Myocyte (in vitro differentiated cells): ENCODE measurements around the gene ACOT8. TPM values are rescaled to one million over a fixed set of nuclear protein-coding genes. Genes with fewer than 3 reads are reported as not detected.
"Not testable (repeated sequence)": the region's sequence is repeated elsewhere in the genome, so short reads cannot be mapped to it uniquely, and the experiment has no call there.

Experiments used
- DNase-seq: peaks from one replicate; pipeline ENCODE4 v3.0.0-alpha.2; 2012; ENCODE audit warnings: low read depth
- total RNA-seq: library from RNA; depleted of rRNA; stranded (reverse); fragments of >200 nt; gene quantifications from 2 replicates; pipeline ENCODE4 v1.2.3, GENCODE V29; 2014

The ACOT8 gene
- total RNA-seq, 1 donor from 2014 or later: 47.2 TPM

- not testable (repeated sequence) for DNase-seq
These were observed 59.2 kb downstream of the ACOT8 start for GRCh38 chr20:45797955-45798354.

GRCh38 chr20:45797510-45797909, 59.7 kb downstream of the ACOT8 start:
- DNase-seq: not testable (repeated sequence)

- peak; percentile 93 for DNase-seq
These were observed 60.7 kb downstream of the ACOT8 start for GRCh38 chr20:45796337-45797065.

GRCh38 chr20:45792317-45793118, 64.7 kb downstream of the ACOT8 start:
- DNase-seq: no peak

Other genes starting within 250 kb of the ACOT8 start
- gene WFDC10A, start 227.7 kb downstream of the ACOT8 start, total RNA-seq: not detected in 2 replicates
- gene WFDC9, start 226.1 kb downstream of the ACOT8 start, total RNA-seq: not detected in 2 replicates
- not detected in 2 replicates for gene WFDC11, start 187.2 kb downstream of the ACOT8 start, total RNA-seq
- gene WFDC13, start 155.4 kb downstream of the ACOT8 start, total RNA-seq: not detected in 2 replicates
- not detected in 2 replicates for gene WFDC10B, start 152.4 kb downstream of the ACOT8 start, total RNA-seq
- not detected in 2 replicates for gene SPINT4, start 135.0 kb downstream of the ACOT8 start, total RNA-seq
- 0.24 and 1.8 TPM in 2 replicates for gene WFDC3, start 65.5 kb downstream of the ACOT8 start, total RNA-seq
- gene DNTTIP1, start 65.4 kb downstream of the ACOT8 start, total RNA-seq: 27.1 and 31.6 TPM in 2 replicates
- gene UBE2C, start 44.7 kb downstream of the ACOT8 start, total RNA-seq: 1.8 and 2.4 TPM in 2 replicates
- 678 and 849 TPM in 2 replicates for gene TNNC2, start 30.1 kb downstream of the ACOT8 start, total RNA-seq
- gene SNX21, start 23.6 kb downstream of the ACOT8 start, total RNA-seq: 131 and 161 TPM in 2 replicates
- 4.5 and 4.7 TPM in 2 replicates for gene ZSWIM3, start 222 bp upstream of the ACOT8 start, total RNA-seq
- gene ZSWIM1, start 23.8 kb upstream of the ACOT8 start, total RNA-seq: 10.4 and 11.4 TPM in 2 replicates
- 5.9 and 10.2 TPM in 2 replicates for gene SPATA25, start 30.2 kb upstream of the ACOT8 start, total RNA-seq
- 34.3 and 35.1 TPM in 2 replicates for gene NEURL2, start 33.8 kb upstream of the ACOT8 start, total RNA-seq
- gene CTSA, start 33.9 kb upstream of the ACOT8 start, total RNA-seq: 218 and 227 TPM in 2 replicates
- 12.9 and 14.2 TPM in 2 replicates for gene PLTP, start 54.8 kb upstream of the ACOT8 start, total RNA-seq
- gene PCIF1, start 77.3 kb upstream of the ACOT8 start, total RNA-seq: 15.7 and 16.0 TPM in 2 replicates
- gene ZNF335, start 114.8 kb upstream of the ACOT8 start, total RNA-seq: 14.7 and 15.2 TPM in 2 replicates
- gene MMP9, start 151.5 kb upstream of the ACOT8 start, total RNA-seq: not detected in 2 replicates
- not detected in 2 replicates for gene SLC12A5, start 171.8 kb upstream of the ACOT8 start, total RNA-seq
- gene NCOA5, start 232.6 kb upstream of the ACOT8 start, total RNA-seq: 21.4 and 22.9 TPM in 2 replicates